ENCODE measurements around the gene WIPI1. TPM values are rescaled to one million over a fixed set of nuclear protein-coding genes. Genes with fewer than 3 reads are reported as not detected.

WIPI1 gene
- total and polyA plus RNA-seq, 10 of the 15 experiments (the other 5 are each of a cell fraction or from before 2014, with no cell fraction given), result 6.5 to 44.5 (median 26.2) TPM

GRCh38 chr17:68437979-68438822, 19.1 kb downstream of the WIPI1 start:
- POLR2A ChIA-PET, result interaction anchor here (1.0 to 2.6 kb wide), 6 partner anchors 11 to 403 kb away, joined by 3 to 23 read pairs (median 6); partner anchors contain the start of genes KPNA2 and WIPI1
- SMC1A ChIA-PET (ENCODE audit: uncharacterized antibody, unreplicated experiment), result interaction anchor here (0.6 to 16.5 kb wide), 13 partner anchors 22 to 769 kb away, joined by 3 to 288 read pairs (median 4); partner anchors contain the start of genes AMZ2 and WIPI1
- peak overlapping the region; percentile 88 for H3K27ac ChIP-seq (ENCODE audit: control insufficient read depth, insufficient read depth)
- CTCF ChIA-PET, result interaction anchor here (0.7 to 15.1 kb wide), 14 partner anchors 12 to 689 kb away, joined by 3 to 222 read pairs (median 12); partner anchors contain the start of gene WIPI1
- no peaks in the 10 kb centered on the region for H3K9me3 ChIP-seq (replicated peaks; ENCODE audit: control insufficient read depth, insufficient read depth, low read length)
- RAD21 ChIA-PET (ENCODE audit: unreplicated experiment), result interaction anchor here (0.7 to 11.5 kb wide), 10 partner anchors 21 to 266 kb away, joined by 3 to 157 read pairs (median 5); partner anchors contain the start of genes AMZ2 and WIPI1
- intact Hi-C loops (cut with micrococcal nuclease; ENCODE audit: unreplicated experiment) (loop anchor here (2.0 kb wide), 1 partner anchor 265 kb away; no protein-coding TSS in a partner anchor), in situ Hi-C loops (cut with MboI) (loop anchor here (10.0 kb wide), 1 partner anchor 173 kb away; no protein-coding TSS in a partner anchor)
- peaks cover 33% of the 10 kb centered on the region for H3K4me1 ChIP-seq (ENCODE audit: control insufficient read depth, insufficient read depth, low read length)
- peak overlapping the region; percentile 3; the same call in 1 of the 2 replicates for H3K4me3 ChIP-seq
- H3K4me2 ChIP-seq (ENCODE audit: control insufficient read depth, insufficient read depth), result peak overlapping the region; percentile 81
- peak; percentile 44 for FAIRE-seq
- peak; percentile 86 for ATAC-seq
- peak; percentile 52; the same call in 1 of the 2 replicates for TF ChIP-seq EED (IDR thresholded peaks at IDR 0.05; ENCODE audit: low read depth)
- no peak for TF ChIP-seq RUNX3 (IDR thresholded peaks at IDR 0.05; ENCODE audit: low read length)
- peak in 1 of 2 experiments; percentile 52; a peak in 1 of 4 replicates for TF ChIP-seq ETV6 (conservative IDR thresholded peaks at IDR 0.05 in 1 of 2, IDR thresholded peaks at IDR 0.05 in 1 of 2; ENCODE audit: borderline replicate concordance in 1 of 2, low read depth in 1 of 2)
- peak; percentile 77; the same call in 1 of the 2 replicates for TF ChIP-seq SPI1 (IDR thresholded peaks at IDR 0.05; ENCODE audit: borderline replicate concordance, insufficient read depth, low read depth, low read length)
- no peak for TF ChIP-seq CHD1 (IDR thresholded peaks at IDR 0.05; ENCODE audit: low read depth, low read length)
- TF ChIP-seq BHLHE40 (IDR thresholded peaks at IDR 0.05; ENCODE audit: borderline replicate concordance in 1 of 2, low read depth in 2 of 2, low read length in 1 of 2), result peak; percentile 19 to 55; a peak in 1 of 4 replicates
- peak; percentile 62; the same call in 1 of the 3 replicates for TF ChIP-seq POU2F2 (IDR thresholded peaks at IDR 0.05; ENCODE audit: borderline replicate concordance, low read depth, low read length)
- no peak for TF ChIP-seq NFYA (IDR thresholded peaks at IDR 0.05; ENCODE audit: borderline replicate concordance, low read depth, low read length)
- no peak for TF ChIP-seq KAT2A (conservative IDR thresholded peaks at IDR 0.05; ENCODE audit: control insufficient read depth, low read depth, low read length)
- peak; percentile 46; the same call in 1 of the 2 replicates for TF ChIP-seq POLR2AphosphoS5 (IDR thresholded peaks at IDR 0.05; ENCODE audit: low read length)
- peak; percentile 65 for TF ChIP-seq POLR2A (IDR thresholded peaks at IDR 0.05; ENCODE audit: low read depth, low read length)
- no peak for TF ChIP-seq SREBF2 (IDR thresholded peaks at IDR 0.05; ENCODE audit: low read length)
- TF ChIP-seq TAF1 (IDR thresholded peaks at IDR 0.05; ENCODE audit: borderline replicate concordance, low read depth, low read length), result 0 out of 2 replicates have a peak, but pooled peaks have one; percentile 39
- DNase-seq (ENCODE audit: low read depth, low spot score), result no peak
- H2AFZ ChIP-seq (ENCODE audit: control insufficient read depth, low read depth, low read length), result peak overlapping the region; percentile 87
- WGBS (ENCODE audit: insufficient coverage, insufficient replicate concordance, low lambda C conversion rate, missing lambda C conversion rate), result 50% methylated on average over 14 of the region's 14 CpGs
- no peaks in the 10 kb centered on the region for H3K79me2 ChIP-seq (ENCODE audit: control insufficient read depth, insufficient read depth, low read length)
- no peaks in the 10 kb centered on the region for H4K20me1 ChIP-seq (ENCODE audit: control insufficient read depth, insufficient read depth)
- peak overlapping the region; percentile 42 for H3K9ac ChIP-seq (ENCODE audit: control insufficient read depth, insufficient read depth, low read length)
- no TSS peak for BruUV-seq (replicated peaks)
- H3K27me3 ChIP-seq (replicated peaks in 1 of 2; ENCODE audit: control insufficient read depth in 2 of 2, insufficient read depth in 2 of 2, low read length in 1 of 2), result no peaks in the 10 kb centered on the region
- peaks cover 0 to 3% of the 10 kb centered on the region in 2 experiments; a peak in 3 of 4 replicates for H3K36me3 ChIP-seq (ENCODE audit: control insufficient read depth in 2 of 2, insufficient read depth in 2 of 2, low read length in 1 of 2)
